Measurements from ENCODE around the gene EDC3.

DNA sequence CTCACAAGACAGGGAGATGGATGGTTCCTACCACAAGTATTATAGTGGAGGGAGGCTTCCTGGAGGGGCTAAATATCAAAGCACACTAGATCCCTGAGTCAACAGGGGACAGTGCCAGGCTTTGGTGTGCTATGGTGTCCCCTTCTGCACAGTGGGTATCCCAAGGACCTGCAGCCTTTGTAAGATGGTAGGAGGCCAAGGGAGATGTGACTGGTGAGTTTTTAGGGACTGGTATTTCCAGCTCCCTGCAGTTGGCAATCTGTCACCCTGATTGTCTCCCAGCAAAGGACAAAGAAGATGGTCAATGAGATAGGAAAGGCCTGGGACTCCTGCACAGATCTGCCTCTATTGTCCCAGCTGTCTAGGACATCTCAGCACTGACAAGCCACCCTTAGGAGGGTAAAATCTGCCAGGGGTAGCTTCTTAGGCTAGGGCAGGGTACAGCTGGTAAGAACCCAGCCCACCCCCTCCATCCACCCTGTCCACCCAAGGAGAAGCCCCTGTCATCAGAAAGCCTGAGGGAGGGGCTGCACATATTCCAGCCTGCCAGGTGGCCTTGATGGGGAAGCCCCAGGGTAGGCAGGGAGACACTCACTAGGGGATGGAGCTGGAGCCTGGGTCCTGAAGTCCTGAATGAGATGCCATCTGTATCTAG, 28.9 kb upstream of the EDC3 start:
- TF ChIP-seq HMBOX1 (IDR thresholded peaks at IDR 0.05) (no peak), CAMTA2 (CRISPR knock-in tag; conservative IDR thresholded peaks at IDR 0.05) (no peak), SAP30 (IDR thresholded peaks at IDR 0.05; ENCODE audit: borderline replicate concordance, insufficient read depth, low read depth, low read length, poor library complexity, severe bottlenecking) (no peak), FOXP4 (CRISPR knock-in tag; IDR thresholded peaks at IDR 0.05; ENCODE audit: borderline replicate concordance) (no peak), TARDBP (IDR thresholded peaks at IDR 0.05) (no peak), STAT5B (CRISPR knock-in tag; IDR thresholded peaks at IDR 0.05) (no peak), ZEB2 (IDR thresholded peaks at IDR 0.05) (no peak)
- TF ChIP-seq, protein P1, sequence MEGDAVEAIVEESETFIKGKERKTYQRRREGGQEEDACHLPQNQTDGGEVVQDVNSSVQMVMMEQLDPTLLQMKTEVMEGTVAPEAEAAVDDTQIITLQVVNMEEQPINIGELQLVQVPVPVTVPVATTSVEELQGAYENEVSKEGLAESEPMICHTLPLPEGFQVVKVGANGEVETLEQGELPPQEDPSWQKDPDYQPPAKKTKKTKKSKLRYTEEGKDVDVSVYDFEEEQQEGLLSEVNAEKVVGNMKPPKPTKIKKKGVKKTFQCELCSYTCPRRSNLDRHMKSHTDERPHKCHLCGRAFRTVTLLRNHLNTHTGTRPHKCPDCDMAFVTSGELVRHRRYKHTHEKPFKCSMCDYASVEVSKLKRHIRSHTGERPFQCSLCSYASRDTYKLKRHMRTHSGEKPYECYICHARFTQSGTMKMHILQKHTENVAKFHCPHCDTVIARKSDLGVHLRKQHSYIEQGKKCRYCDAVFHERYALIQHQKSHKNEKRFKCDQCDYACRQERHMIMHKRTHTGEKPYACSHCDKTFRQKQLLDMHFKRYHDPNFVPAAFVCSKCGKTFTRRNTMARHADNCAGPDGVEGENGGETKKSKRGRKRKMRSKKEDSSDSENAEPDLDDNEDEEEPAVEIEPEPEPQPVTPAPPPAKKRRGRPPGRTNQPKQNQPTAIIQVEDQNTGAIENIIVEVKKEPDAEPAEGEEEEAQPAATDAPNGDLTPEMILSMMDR (IDR thresholded peaks at IDR 0.05 in 2 of 3, conservative IDR thresholded peaks at IDR 0.05 in 1 of 3; ENCODE audit: insufficient read depth in 2 of 3, low read depth in 1 of 3, low read length in 3 of 3): no peak
- TF ChIP-seq, protein P2, sequence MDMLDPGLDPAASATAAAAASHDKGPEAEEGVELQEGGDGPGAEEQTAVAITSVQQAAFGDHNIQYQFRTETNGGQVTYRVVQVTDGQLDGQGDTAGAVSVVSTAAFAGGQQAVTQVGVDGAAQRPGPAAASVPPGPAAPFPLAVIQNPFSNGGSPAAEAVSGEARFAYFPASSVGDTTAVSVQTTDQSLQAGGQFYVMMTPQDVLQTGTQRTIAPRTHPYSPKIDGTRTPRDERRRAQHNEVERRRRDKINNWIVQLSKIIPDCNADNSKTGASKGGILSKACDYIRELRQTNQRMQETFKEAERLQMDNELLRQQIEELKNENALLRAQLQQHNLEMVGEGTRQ (CRISPR knock-in tag; IDR thresholded peaks at IDR 0.05): no peak

All from K562 (cell line).